ENCODE results near the gene NLK.

DNA sequence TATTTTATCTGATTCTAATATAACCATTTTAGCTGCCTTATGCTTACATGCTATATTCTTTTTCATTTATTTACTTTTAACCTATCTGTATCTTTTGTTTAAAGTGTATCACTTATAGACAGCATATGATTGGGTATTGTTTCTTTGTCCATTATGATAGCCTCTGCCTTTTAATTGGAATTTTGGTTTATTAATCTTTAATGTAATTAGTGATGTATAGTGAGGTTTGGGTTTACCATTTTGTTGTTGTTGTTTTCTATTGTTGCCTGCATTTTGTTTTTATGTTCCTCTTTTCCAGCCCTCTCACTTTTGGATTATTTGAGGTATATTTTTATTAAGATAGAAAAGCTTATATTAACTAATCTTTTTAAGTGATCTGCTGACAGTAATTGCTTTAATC is 59.4 kb downstream of the NLK start:
- TF ChIP-seq POLR2AphosphoS2 (IDR thresholded peaks at IDR 0.05; ENCODE audit: low read depth, low read length) (no peak), SREBF1 (IDR thresholded peaks at IDR 0.05; ENCODE audit: low read length) (no peak), EZH2 (IDR thresholded peaks at IDR 0.05; ENCODE audit: borderline replicate concordance, control insufficient read depth, low read depth, low read length) (no peak), STAT3 (IDR thresholded peaks at IDR 0.05; ENCODE audit: low read depth, low read length) (no peak), TAF1 (IDR thresholded peaks at IDR 0.05; ENCODE audit: borderline replicate concordance, low read depth, low read length) (no peak)
- TF ChIP-seq, protein P1, sequence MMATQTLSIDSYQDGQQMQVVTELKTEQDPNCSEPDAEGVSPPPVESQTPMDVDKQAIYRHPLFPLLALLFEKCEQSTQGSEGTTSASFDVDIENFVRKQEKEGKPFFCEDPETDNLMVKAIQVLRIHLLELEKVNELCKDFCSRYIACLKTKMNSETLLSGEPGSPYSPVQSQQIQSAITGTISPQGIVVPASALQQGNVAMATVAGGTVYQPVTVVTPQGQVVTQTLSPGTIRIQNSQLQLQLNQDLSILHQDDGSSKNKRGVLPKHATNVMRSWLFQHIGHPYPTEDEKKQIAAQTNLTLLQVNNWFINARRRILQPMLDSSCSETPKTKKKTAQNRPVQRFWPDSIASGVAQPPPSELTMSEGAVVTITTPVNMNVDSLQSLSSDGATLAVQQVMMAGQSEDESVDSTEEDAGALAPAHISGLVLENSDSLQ (IDR thresholded peaks at IDR 0.05), result no peak
- TF ChIP-seq, protein P2, sequence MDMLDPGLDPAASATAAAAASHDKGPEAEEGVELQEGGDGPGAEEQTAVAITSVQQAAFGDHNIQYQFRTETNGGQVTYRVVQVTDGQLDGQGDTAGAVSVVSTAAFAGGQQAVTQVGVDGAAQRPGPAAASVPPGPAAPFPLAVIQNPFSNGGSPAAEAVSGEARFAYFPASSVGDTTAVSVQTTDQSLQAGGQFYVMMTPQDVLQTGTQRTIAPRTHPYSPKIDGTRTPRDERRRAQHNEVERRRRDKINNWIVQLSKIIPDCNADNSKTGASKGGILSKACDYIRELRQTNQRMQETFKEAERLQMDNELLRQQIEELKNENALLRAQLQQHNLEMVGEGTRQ (IDR thresholded peaks at IDR 0.05; ENCODE audit: borderline replicate concordance, low read depth, low read length), result no peak
- TF ChIP-seq, protein P3, sequence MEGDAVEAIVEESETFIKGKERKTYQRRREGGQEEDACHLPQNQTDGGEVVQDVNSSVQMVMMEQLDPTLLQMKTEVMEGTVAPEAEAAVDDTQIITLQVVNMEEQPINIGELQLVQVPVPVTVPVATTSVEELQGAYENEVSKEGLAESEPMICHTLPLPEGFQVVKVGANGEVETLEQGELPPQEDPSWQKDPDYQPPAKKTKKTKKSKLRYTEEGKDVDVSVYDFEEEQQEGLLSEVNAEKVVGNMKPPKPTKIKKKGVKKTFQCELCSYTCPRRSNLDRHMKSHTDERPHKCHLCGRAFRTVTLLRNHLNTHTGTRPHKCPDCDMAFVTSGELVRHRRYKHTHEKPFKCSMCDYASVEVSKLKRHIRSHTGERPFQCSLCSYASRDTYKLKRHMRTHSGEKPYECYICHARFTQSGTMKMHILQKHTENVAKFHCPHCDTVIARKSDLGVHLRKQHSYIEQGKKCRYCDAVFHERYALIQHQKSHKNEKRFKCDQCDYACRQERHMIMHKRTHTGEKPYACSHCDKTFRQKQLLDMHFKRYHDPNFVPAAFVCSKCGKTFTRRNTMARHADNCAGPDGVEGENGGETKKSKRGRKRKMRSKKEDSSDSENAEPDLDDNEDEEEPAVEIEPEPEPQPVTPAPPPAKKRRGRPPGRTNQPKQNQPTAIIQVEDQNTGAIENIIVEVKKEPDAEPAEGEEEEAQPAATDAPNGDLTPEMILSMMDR (IDR thresholded peaks at IDR 0.05 in 2 of 3, conservative IDR thresholded peaks at IDR 0.05 in 1 of 3; ENCODE audit: control insufficient read depth in 2 of 3, extremely low read depth in 1 of 3, insufficient read depth in 1 of 3, low read depth in 3 of 3, low read length in 3 of 3), result no peak

Data from GM12878 (cell line).